Activated CD4-positive, alpha-beta memory T cell treated with anti-CD3 and anti-CD28 coated beads, Interleukin-2, amount 10 ng/mL, durations not matched to agents 7 days and 5 days (primary cell): Measurements from ENCODE around the gene LENG8. TPM values are rescaled to one million over a fixed set of nuclear protein-coding genes. Genes with fewer than 3 reads are reported as not detected.

Source experiments
- CTCF ChIA-PET: fragments of 350-600 bp; sonication (Branson Sonifier 250); formaldehyde crosslinking; loops from one replicate; lab custom pipeline; 2021; ENCODE audit warnings: antibody characterized with exemption, inconsistent platforms; lab: Charles Lee
- POLR2A ChIA-PET: fragments of 350-600 bp; sonication (Branson Sonifier 250); formaldehyde crosslinking; loops from one replicate; lab custom pipeline; 2021; ENCODE audit warnings: antibody characterized with exemption; lab: Charles Lee
- DNase-seq: peaks from one replicate; pipeline ENCODE4 v3.0.0-alpha.2; 2020
- H3K27ac Mint-ChIP-seq: one replicate; pipeline ENCODE4 v1.8.0; 2021; ENCODE audit warnings: mild to moderate bottlenecking, mixed read lengths
- H3K27me3 Mint-ChIP-seq: one replicate; pipeline ENCODE4 v1.8.0; 2021; ENCODE audit warnings: mixed read lengths
- H3K36me3 Mint-ChIP-seq: one replicate; pipeline ENCODE4 v1.8.0; 2021; ENCODE audit warnings: low read depth, mixed read lengths
- H3K4me1 Mint-ChIP-seq: one replicate; pipeline ENCODE4 v1.8.0; 2021; ENCODE audit warnings: mixed read lengths
- H3K4me3 Mint-ChIP-seq: one replicate; pipeline ENCODE4 v1.8.0; 2021; ENCODE audit warnings: mild to moderate bottlenecking, mixed read lengths
- H3K9me3 Mint-ChIP-seq: one replicate; pipeline ENCODE4 v1.8.0; 2021; ENCODE audit warnings: mixed read lengths
- total RNA-seq, 2 experiments: library from RNA; stranded (reverse); gene quantifications; one replicate each; pipeline ENCODE4 v1.2.3, GENCODE V29; 2021

The LENG8 gene
- total RNA-seq, 2 experiments from 2014 or later, result 231 to 233 TPM

GRCh38 chr19:54426291-54426931 lies 22.6 kb upstream of the LENG8 start:
- H3K36me3 Mint-ChIP-seq, result no peaks in the 10 kb centered on the region
- no peak overlapping the region for H3K27ac Mint-ChIP-seq
- DNase-seq, result no peak
- H3K27me3 Mint-ChIP-seq, result peaks cover 9% of the 10 kb centered on the region
- peaks cover 2% of the 10 kb centered on the region for H3K4me1 Mint-ChIP-seq
- ChIA-PET POLR2A (interaction anchor here (0.8 kb wide), 1 partner anchor 10 kb away, joined by 3 read pairs; no protein-coding TSS in a partner anchor), CTCF (no interaction called here)
- H3K9me3 Mint-ChIP-seq, result no peaks in the 10 kb centered on the region
- no peak overlapping the region for H3K4me3 Mint-ChIP-seq

GRCh38 chr19:54427586-54427985 lies 21.4 kb upstream of the LENG8 start:
- no peaks in the 10 kb centered on the region for H3K9me3 Mint-ChIP-seq
- H3K4me3 Mint-ChIP-seq, result no peak overlapping the region
- peaks cover 2% of the 10 kb centered on the region for H3K4me1 Mint-ChIP-seq
- H3K27ac Mint-ChIP-seq, result no peak overlapping the region
- ChIA-PET CTCF (no interaction called here), POLR2A (interaction anchor here (0.7 to 1.7 kb wide), 3 partner anchors 11 to 39 kb away, joined by 3 to 4 read pairs (median 4); no protein-coding TSS in a partner anchor)
- DNase-seq, result no peak
- no peaks in the 10 kb centered on the region for H3K36me3 Mint-ChIP-seq
- peaks cover 10% of the 10 kb centered on the region for H3K27me3 Mint-ChIP-seq

GRCh38 chr19:54428323-54429175 lies 20.4 kb upstream of the LENG8 start:
- Mint-ChIP-seq H3K4me3 (no peak overlapping the region), H3K36me3 (no peaks in the 10 kb centered on the region), H3K27ac (no peak overlapping the region), H3K9me3 (no peaks in the 10 kb centered on the region), H3K27me3 (peaks cover 10% of the 10 kb centered on the region), H3K4me1 (peaks cover 2% of the 10 kb centered on the region)
- POLR2A ChIA-PET, result interaction anchor here (1.1 to 2.4 kb wide), 3 partner anchors 10 to 40 kb away, joined by 3 to 13 read pairs (median 4); partner anchors contain the start of gene LENG8
- CTCF ChIA-PET, result no interaction called here
- no peak for DNase-seq

GRCh38 chr19:54429176-54429495 lies 19.9 kb upstream of the LENG8 start:
- Mint-ChIP-seq H3K4me3 (no peak overlapping the region), H3K27ac (no peak overlapping the region), H3K27me3 (peaks cover 10% of the 10 kb centered on the region), H3K4me1 (peaks cover 3% of the 10 kb centered on the region), H3K9me3 (no peaks in the 10 kb centered on the region), H3K36me3 (no peaks in the 10 kb centered on the region)
- CTCF ChIA-PET, result no interaction called here
- POLR2A ChIA-PET, result interaction anchor here (1.1 to 2.4 kb wide), 3 partner anchors 9 to 41 kb away, joined by 4 to 13 read pairs (median 4); partner anchors contain the start of gene LENG8
- no peak for DNase-seq

GRCh38 chr19:54429545-54430227 lies 19.3 kb upstream of the LENG8 start:
- CTCF ChIA-PET, result no interaction called here

GRCh38 chr19:54430306-54431254 lies 18.4 kb upstream of the LENG8 start:
- DNase-seq, result peak; percentile 42
- Mint-ChIP-seq H3K4me1 (peaks cover 12% of the 10 kb centered on the region), H3K4me3 (no peak overlapping the region), H3K27ac (no peak overlapping the region), H3K27me3 (peaks cover 10% of the 10 kb centered on the region), H3K36me3 (peaks cover 5% of the 10 kb centered on the region), H3K9me3 (no peaks in the 10 kb centered on the region)
- ChIA-PET CTCF (interaction anchor here (1.0 kb wide), 1 partner anchor 11 kb away, joined by 3 read pairs; no protein-coding TSS in a partner anchor), POLR2A (interaction anchor here (1.0 to 2.4 kb wide), 3 partner anchors 8 to 18 kb away, joined by 4 to 13 read pairs (median 4); partner anchors contain the start of gene LENG8)

More at GRCh38 chr19:54429545-54430227, 19.3 kb upstream of the LENG8 start:
- peaks cover under 1% of the 10 kb centered on the region for H3K36me3 Mint-ChIP-seq
- H3K27ac Mint-ChIP-seq, result no peak overlapping the region
- H3K4me3 Mint-ChIP-seq, result no peak overlapping the region
- no peaks in the 10 kb centered on the region for H3K9me3 Mint-ChIP-seq
- H3K27me3 Mint-ChIP-seq, result peaks cover 10% of the 10 kb centered on the region
- peaks cover 6% of the 10 kb centered on the region for H3K4me1 Mint-ChIP-seq
- POLR2A ChIA-PET, result interaction anchor here (1.0 to 2.4 kb wide), 3 partner anchors 8 to 19 kb away, joined by 4 to 13 read pairs (median 4); partner anchors contain the start of gene LENG8
- no peak for DNase-seq

GRCh38 chr19:54431255-54431838 lies 17.7 kb upstream of the LENG8 start:
- ChIA-PET CTCF (interaction anchor here (1.0 kb wide), 1 partner anchor 11 kb away, joined by 3 read pairs; no protein-coding TSS in a partner anchor), POLR2A (interaction anchor here (2.4 kb wide), 1 partner anchor 17 kb away, joined by 13 read pairs; the partner anchor contains the start of gene LENG8)
- Mint-ChIP-seq H3K36me3 (peaks cover 6% of the 10 kb centered on the region), H3K4me3 (no peak overlapping the region), H3K27me3 (peaks cover 10% of the 10 kb centered on the region), H3K27ac (no peak overlapping the region), H3K4me1 (peaks cover 12% of the 10 kb centered on the region), H3K9me3 (no peaks in the 10 kb centered on the region)
- DNase-seq, result no peak

- Mint-ChIP-seq H3K27ac (no peak overlapping the region), H3K9me3 (no peaks in the 10 kb centered on the region), H3K4me3 (no peak overlapping the region), H3K36me3 (peaks cover 13% of the 10 kb centered on the region), H3K4me1 (peaks cover 12% of the 10 kb centered on the region), H3K27me3 (peaks cover 7% of the 10 kb centered on the region)
- ChIA-PET CTCF (no interaction called here), POLR2A (interaction anchor here (3.7 kb wide), 1 partner anchor 17 kb away, joined by 21 read pairs; the partner anchor contains the start of gene LENG8)
- no peak for DNase-seq
These were observed 16.8 kb upstream of the LENG8 start for GRCh38 chr19:54432144-54432738.

- Mint-ChIP-seq H3K9me3 (no peaks in the 10 kb centered on the region), H3K4me3 (no peak overlapping the region), H3K36me3 (peaks cover 13% of the 10 kb centered on the region), H3K27me3 (peaks cover 7% of the 10 kb centered on the region), H3K27ac (no peak overlapping the region), H3K4me1 (peaks cover 12% of the 10 kb centered on the region)
- POLR2A ChIA-PET, result interaction anchor here (3.7 kb wide), 1 partner anchor 15 kb away, joined by 21 read pairs; the partner anchor contains the start of gene LENG8
- no peak for DNase-seq
- CTCF ChIA-PET, result interaction anchor here (0.7 kb wide), 1 partner anchor 107 kb away, joined by 3 read pairs; no protein-coding TSS in a partner anchor
These were observed 15.3 kb upstream of the LENG8 start for GRCh38 chr19:54433697-54434096.

GRCh38 chr19:54434112-54434872 lies 14.7 kb upstream of the LENG8 start:
- Mint-ChIP-seq H3K4me1 (peaks cover 12% of the 10 kb centered on the region), H3K27me3 (peaks cover 5% of the 10 kb centered on the region), H3K27ac (no peak overlapping the region), H3K4me3 (no peak overlapping the region), H3K9me3 (no peaks in the 10 kb centered on the region), H3K36me3 (peaks cover 13% of the 10 kb centered on the region)
- DNase-seq, result no peak
- ChIA-PET POLR2A (interaction anchor here (3.7 kb wide), 1 partner anchor 15 kb away, joined by 21 read pairs; the partner anchor contains the start of gene LENG8), CTCF (interaction anchor here (0.7 kb wide), 1 partner anchor 108 kb away, joined by 3 read pairs; no protein-coding TSS in a partner anchor)
